Retinal pigment epithelial cell (primary cell): ENCODE results near the gene RAP1GAP.

Experiments used
- DNase-seq: peaks from one replicate; pipeline ENCODE4 v3.0.0-alpha.2; 2010; ENCODE audit warnings: low read depth
- H3K4me3 ChIP-seq: 2 replicates; pipeline ENCODE4 v1.5.1; 2011; ENCODE audit warnings: mild to moderate bottlenecking, low read length, control low read depth, moderate library complexity
- CTCF ChIP-seq: conservative IDR thresholded peaks from 2 replicates; pipeline ENCODE4 v1.5.1; 2011; ENCODE audit warnings: low read depth, low read length, control low read depth, inconsistent platforms

The RAP1GAP gene

DNA sequence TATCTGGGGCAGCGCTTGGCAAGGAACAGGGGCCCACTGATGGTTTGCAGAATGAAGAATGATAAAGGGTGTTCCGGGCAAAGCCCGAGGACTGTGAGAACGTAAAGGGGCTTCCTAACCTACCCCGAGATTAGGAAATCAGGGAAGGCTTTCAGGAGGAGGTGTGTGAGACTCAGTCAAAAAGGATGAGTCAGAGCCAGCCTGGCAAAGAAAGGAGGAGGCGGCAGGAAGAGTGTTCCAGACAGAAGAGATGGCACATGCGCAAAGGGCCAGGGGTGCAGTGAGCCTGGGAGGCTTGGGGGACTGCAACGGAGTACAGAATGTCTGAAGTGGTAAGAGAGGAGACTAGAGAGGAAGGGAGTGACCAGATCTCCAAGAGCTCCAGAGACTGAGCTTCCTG is 70.3 kb downstream of the RAP1GAP start:
- DNase-seq: no peak
- TF ChIP-seq CTCF: no peak
- no peak overlapping the region for H3K4me3 ChIP-seq

DNA sequence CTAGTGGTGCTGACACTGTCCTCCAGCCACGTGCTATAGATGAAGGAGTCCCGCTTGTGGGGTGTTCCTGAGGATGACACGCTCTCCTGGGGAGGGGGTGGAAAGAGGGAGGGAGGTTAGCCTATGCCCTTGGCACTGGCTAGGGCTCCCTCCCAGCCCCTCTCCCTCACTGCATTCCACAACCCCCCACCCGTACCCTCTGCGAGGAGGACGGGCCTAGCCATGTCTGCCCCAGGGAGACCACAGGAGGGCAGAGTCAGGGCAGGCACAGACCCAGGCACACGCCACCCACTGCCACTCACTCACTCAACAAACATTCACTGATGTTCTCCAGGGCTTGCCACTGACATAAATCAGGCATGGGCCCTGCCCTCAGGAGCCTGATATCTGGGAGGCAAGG is 70.7 kb downstream of the RAP1GAP start:
- no peak overlapping the region for H3K4me3 ChIP-seq
- no peak for TF ChIP-seq CTCF
- no peak for DNase-seq

DNA sequence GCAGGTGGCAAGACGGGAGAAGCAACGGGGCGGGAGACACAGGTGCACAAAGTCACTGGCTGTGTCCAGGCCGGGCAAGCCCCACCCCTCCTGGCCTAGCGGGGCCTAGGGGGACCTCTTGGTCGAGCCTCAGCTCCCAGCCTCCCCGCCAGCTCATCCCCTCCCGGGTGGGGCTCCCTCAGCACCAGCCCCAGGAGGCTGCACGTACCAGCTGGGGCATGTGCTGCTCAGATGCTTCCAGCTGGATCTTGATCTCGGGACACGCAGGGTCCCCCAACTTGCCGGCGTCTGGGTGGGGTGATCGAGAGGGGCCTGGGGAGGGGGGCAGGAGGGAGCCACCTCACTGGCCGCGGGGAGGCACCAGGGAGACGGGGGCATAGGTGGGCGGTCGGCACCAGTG is 71.4 kb downstream of the RAP1GAP start:
- no peak for DNase-seq
- H3K4me3 ChIP-seq: no peak overlapping the region
- no peak for TF ChIP-seq CTCF

- TF ChIP-seq CTCF: no peak
- DNase-seq: no peak
- H3K4me3 ChIP-seq: no peak overlapping the region
These were observed 72.5 kb downstream of the RAP1GAP start for GRCh38 chr1:21596628-21597027.

DNA sequence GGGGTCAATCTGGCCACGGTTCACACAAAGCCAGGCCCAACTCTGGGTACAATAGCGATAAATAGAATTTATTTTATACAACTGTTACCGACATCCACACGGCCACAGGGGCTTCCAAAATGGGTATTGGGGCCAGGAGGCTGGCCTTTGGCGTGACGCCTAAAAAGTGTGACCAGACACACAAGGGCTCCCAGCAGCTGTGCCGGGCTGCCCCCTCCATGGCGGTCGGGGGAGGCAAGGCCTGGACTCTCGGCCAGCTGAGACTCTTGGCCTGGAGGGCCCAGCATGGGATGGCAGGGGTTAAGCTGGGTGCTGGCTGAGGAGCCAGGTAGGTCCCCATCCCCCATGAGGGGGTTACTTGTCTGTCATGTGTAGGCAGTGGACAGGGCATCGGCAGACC is 73.0 kb downstream of the RAP1GAP start:
- H3K4me3 ChIP-seq: no peak overlapping the region
- no peak for DNase-seq
- TF ChIP-seq CTCF: no peak

DNA sequence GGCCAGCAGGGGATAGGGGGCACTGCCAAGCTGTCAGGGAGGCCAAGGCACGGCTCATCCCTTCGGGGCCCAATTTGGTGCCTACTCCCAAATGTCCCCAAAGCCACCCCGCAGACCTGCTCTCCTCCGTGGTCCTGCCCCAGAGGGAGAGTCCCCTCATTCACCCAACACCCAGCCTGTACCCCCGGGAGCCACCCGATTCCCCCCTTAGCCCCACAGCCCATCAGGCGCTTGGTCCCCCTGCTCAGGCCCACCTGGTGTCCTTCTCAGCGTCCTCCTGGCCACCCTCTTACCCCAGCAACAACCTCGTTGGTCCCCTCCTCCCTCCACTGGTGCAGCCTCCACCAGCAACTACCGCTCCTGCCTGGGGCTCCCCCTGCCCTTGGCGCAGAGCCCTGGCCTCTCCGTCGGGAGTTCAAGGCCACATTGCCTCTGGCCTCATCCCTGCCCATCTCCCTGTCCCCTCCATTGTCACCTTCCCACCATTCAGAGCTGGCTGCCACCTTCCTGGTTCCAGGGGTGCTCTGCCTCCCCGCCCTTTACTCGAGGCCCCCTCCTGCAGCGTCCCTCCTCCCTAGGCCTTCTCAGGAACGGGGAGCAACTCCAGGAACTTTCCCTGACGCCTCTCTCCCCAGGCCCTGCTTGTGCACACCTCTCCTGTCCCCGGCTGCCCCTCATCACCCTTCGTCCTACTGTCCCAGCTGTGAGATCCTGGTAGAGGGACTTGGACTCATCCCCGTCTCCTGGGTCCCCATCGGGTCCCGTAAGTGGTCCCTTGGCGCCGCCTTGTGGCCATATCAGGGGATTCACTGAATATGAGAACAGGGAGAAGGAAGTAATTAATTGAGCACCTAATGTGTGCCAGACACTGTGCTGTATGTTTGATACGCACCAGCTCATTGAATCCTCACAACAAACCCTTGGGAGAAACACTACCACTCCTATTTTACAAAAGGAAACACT is 73.9 kb downstream of the RAP1GAP start:
- peak; percentile 68 for TF ChIP-seq CTCF
- no peak for DNase-seq
- H3K4me3 ChIP-seq: no peak overlapping the region

DNA sequence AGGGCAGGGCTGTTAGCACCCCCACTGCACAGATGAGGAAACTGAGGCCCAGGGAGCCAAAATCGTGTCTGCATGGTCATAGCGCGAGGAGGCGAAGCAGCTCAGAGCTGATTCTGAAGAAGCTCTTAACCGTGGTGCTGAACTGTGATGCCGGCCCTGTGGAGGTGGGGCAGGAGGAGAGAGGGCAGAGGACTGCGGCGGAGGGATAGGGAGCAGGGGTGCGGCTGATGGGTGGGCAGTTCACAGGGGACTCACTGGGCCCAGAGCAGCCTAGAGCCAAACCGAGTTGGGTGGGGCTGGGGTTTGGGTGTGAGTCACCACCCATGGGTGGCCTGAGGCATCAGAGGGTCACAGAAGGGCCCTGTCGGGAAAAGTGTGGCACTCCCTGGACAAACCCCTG is 74.7 kb downstream of the RAP1GAP start:
- no peak for DNase-seq
- TF ChIP-seq CTCF: no peak
- no peak overlapping the region for H3K4me3 ChIP-seq
